ENCODE measurements around the gene PDCD4. TPM values are rescaled to one million over a fixed set of nuclear protein-coding genes. Genes with fewer than 3 reads are reported as not detected.

Gene PDCD4
- total RNA-seq, 4 donors from 2014 or later, result 6.4 to 15.6 (median 9.8) TPM

DNA sequence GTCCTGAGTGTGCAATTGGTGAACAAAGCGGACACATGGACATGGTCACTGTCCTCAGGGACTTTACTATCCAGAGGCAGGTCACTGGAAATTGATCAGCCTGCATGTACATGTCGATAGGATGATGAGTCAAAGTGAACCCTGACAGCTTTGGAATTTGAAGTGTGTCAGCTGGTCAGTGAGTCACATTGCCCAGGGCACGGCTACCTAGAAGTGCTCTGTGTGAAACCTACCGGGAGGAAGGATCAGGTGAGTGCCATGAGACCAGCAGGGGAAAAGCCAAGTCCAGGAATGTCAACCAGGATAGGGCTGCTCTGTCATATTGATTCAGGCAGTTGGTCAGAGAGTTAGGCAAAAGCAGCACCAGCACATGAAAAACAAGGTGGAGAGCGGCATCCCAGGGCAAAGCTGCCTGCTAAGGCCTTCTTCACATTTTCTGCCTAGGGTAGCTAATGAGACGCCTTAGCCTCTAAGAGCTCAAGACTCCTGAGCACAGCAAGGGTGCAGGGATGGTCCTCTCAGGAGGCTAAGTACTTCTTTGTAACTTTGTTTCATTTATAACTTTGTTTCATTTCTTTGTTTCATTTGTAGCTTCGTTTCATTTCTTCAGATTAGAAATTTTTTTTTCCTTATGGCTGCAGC lies 19.4 kb upstream of the PDCD4 start:
- H3K36me3 ChIP-seq, result no peaks in the 10 kb centered on the region
- DNase-seq (no peak), ATAC-seq (no peak)
- TF ChIP-seq POLR2A (IDR thresholded peaks at IDR 0.05), result no peak
- TF ChIP-seq, protein P1, sequence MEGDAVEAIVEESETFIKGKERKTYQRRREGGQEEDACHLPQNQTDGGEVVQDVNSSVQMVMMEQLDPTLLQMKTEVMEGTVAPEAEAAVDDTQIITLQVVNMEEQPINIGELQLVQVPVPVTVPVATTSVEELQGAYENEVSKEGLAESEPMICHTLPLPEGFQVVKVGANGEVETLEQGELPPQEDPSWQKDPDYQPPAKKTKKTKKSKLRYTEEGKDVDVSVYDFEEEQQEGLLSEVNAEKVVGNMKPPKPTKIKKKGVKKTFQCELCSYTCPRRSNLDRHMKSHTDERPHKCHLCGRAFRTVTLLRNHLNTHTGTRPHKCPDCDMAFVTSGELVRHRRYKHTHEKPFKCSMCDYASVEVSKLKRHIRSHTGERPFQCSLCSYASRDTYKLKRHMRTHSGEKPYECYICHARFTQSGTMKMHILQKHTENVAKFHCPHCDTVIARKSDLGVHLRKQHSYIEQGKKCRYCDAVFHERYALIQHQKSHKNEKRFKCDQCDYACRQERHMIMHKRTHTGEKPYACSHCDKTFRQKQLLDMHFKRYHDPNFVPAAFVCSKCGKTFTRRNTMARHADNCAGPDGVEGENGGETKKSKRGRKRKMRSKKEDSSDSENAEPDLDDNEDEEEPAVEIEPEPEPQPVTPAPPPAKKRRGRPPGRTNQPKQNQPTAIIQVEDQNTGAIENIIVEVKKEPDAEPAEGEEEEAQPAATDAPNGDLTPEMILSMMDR (IDR thresholded peaks at IDR 0.05 in 4 of 5, conservative IDR thresholded peaks at IDR 0.05 in 1 of 5), result no peak
- H3K9me3 ChIP-seq, result no peaks in the 10 kb centered on the region
- H3K4me1 ChIP-seq, result no peaks in the 10 kb centered on the region
- H3K27me3 ChIP-seq, result no peaks in the 10 kb centered on the region
- H3K27ac ChIP-seq, result no peak overlapping the region
- intact Hi-C loops (cut with DNase I; ENCODE audit: low total_unique reads), result no loop called here
- in situ Hi-C loops (cut with MboI; ENCODE audit: low sequenced_read_pairs in 4 of 4), result no loop called here
- H3K4me3 ChIP-seq, result no peak overlapping the region

DNA sequence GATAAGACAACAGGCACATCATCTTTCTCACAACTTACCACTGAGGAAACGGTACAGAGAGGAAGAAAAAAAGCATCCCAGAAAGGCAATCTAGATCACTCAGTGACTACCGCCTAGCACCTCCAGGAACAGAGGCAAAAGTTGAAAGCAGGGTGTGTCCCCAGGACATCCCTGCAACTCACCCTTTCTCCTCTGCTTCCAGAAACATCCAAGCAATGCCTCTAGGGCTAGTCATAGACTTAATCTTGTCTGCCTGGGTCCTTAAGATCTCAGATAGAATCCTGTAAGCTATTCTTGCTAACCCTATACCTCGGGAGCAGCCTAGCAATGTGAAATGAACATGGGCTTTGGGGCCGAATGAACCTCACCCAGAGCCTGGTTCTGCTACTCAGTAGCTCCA lies 18.8 kb upstream of the PDCD4 start:
- H3K27ac ChIP-seq, result no peak overlapping the region
- H3K4me1 ChIP-seq, result no peaks in the 10 kb centered on the region
- DNase-seq (no peak), ATAC-seq (no peak)
- in situ Hi-C loops (cut with MboI; ENCODE audit: low sequenced_read_pairs in 4 of 4) (no loop called here), intact Hi-C loops (cut with DNase I; ENCODE audit: low total_unique reads) (no loop called here)
- H3K9me3 ChIP-seq, result no peaks in the 10 kb centered on the region
- no peaks in the 10 kb centered on the region for H3K36me3 ChIP-seq
- no peaks in the 10 kb centered on the region for H3K27me3 ChIP-seq
- no peak overlapping the region for H3K4me3 ChIP-seq
- TF ChIP-seq, protein P1 (IDR thresholded peaks at IDR 0.05 in 4 of 5, conservative IDR thresholded peaks at IDR 0.05 in 1 of 5), result no peak
- TF ChIP-seq POLR2A (IDR thresholded peaks at IDR 0.05), result no peak

DNA sequence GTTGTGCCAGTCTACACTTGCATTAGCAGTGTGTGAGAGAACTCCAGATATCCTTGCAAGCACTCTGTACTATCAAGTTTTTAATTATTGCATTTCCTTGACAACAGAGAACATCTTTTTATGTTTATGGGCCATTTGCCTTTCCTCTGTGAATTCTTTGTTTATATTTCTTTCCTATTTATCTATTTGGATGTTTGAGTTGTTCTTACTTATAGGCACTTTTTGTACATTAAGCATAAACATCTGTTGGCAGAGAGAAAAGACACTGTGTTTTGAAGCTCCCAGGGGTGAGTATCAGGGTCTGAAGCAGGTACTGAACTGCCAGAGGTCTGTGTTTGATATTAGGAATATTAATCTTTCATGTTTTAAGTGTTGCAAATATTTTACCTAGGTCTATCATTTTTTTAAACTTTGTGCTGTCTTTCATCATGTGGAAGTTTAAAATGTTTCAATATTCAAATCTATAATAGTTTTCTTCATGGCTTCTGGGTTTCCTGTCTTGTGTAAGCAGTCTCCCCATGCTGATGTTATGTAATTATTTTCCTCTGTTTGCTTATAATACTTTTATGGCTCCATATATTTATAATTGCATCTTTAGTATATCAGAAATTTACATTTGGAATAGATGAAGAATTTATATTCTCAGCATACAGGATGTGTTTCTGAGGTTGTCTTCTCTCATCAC lies 17.7 kb upstream of the PDCD4 start:
- Histone ChIP-seq H3K27me3 (no peaks in the 10 kb centered on the region), H3K27ac (no peak overlapping the region), H3K4me3 (no peak overlapping the region), H3K36me3 (no peaks in the 10 kb centered on the region), H3K9me3 (no peaks in the 10 kb centered on the region), H3K4me1 (peaks cover 0 to 2% of the 10 kb centered on the region in 2 donors)
- no peak for DNase-seq
- intact Hi-C loops (cut with DNase I; ENCODE audit: low total_unique reads) (no loop called here), in situ Hi-C loops (cut with MboI; ENCODE audit: low sequenced_read_pairs in 4 of 4) (no loop called here)
- no peak for ATAC-seq
- TF ChIP-seq, protein P1 (IDR thresholded peaks at IDR 0.05 in 4 of 5, conservative IDR thresholded peaks at IDR 0.05 in 1 of 5), result no peak
- no peak for TF ChIP-seq POLR2A (IDR thresholded peaks at IDR 0.05)

DNA sequence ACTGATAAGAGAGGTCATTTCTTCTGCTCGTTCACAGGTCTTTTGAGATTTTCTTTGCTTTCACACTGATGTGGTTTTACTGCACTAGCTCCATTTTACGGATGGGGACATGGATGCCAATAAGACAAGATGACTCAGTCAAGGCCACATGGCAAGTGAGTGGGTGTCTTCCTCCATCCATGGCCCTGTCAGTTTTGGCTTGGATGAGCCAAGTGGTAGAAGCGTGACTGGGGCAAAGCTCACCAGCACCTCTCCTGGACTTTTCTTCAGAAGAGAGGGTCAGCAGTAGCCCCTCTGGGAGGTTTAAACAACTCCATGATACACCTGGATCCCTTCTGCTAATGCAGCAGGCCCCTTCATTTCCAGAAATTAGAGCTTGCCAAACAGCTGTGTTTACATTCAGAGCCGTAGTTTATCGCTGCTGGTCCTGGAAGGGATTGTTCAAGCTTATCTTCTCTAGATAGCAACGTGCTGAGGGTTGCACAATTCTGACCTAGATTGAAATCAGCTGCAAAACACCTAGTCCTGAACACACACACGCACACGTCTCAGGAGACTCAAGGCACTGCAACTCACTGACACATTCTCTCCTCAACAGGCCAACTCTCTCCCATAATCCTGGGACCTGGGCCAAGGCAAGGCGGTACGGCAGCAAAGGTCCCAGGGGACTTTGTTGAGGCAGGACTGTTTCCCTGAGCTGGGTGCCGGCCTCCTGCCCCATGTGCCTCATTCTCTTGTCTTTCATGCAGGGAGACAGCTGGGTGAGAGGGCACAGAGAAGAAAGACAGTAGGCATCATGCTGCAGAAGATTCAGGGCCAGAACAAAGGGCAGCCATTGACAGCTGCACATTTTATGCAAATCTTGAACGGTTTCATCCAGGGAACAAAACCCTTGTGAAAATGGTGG lies 14.2 kb upstream of the PDCD4 start:
- DNase-seq, result no peak
- peaks cover 15 to 17% of the 10 kb centered on the region in 2 donors for H3K4me1 ChIP-seq
- in situ Hi-C loops (cut with MboI; ENCODE audit: low sequenced_read_pairs in 4 of 4) (no loop called here), intact Hi-C loops (cut with DNase I; ENCODE audit: low total_unique reads) (no loop called here)
- no peak for TF ChIP-seq POLR2A (IDR thresholded peaks at IDR 0.05)
- TF ChIP-seq, protein P1 (IDR thresholded peaks at IDR 0.05 in 4 of 5, conservative IDR thresholded peaks at IDR 0.05 in 1 of 5), result no peak
- no peaks in the 10 kb centered on the region for H3K9me3 ChIP-seq
- H3K27me3 ChIP-seq, result no peaks in the 10 kb centered on the region
- H3K4me3 ChIP-seq, result no peak overlapping the region
- no peak overlapping the region for H3K27ac ChIP-seq
- peak; percentile 29 to 77 for ATAC-seq
- H3K36me3 ChIP-seq, result no peaks in the 10 kb centered on the region

Measured in gastrocnemius medialis (tissue), 4 donors.